Cardiac muscle cell (in vitro differentiated cells and primary cell): ENCODE results near the gene ANKRA2. TPM values are rescaled to one million over a fixed set of nuclear protein-coding genes. Genes with fewer than 3 reads are reported as not detected.

ENCODE experiments used
- DNase-seq, 2 donors: peaks; one replicate each; pipeline versions ENCODE4 v3.0.0 to v3.0.0-alpha.2; 2010 to 2017; ENCODE audit warnings: low read depth in 1 of 2, low spot score in 1 of 2
- H3K27ac ChIP-seq: fragments of 200-600 bp; sonication (generic); 2 replicates; pipeline ENCODE4 v1.5.1; 2016
- H3K27me3 ChIP-seq: fragments of 200-600 bp; sonication (generic); 2 replicates; pipeline ENCODE4 v1.6.0; 2016; ENCODE audit warnings: control low read depth
- H3K36me3 ChIP-seq: fragments of 200-600 bp; sonication (generic); 2 replicates; pipeline ENCODE4 v1.5.1; 2016; ENCODE audit warnings: control low read depth
- H3K4me1 ChIP-seq: fragments of 200-600 bp; sonication (generic); 2 replicates; pipeline ENCODE4 v1.8.1; 2017; ENCODE audit warnings: low read depth, mild to moderate bottlenecking, mixed run types
- H3K4me3 ChIP-seq: fragments of 200-600 bp; sonication (generic); 2 replicates; pipeline ENCODE4 v1.5.1; 2016; ENCODE audit warnings: mild to moderate bottlenecking
- H3K9me3 ChIP-seq: fragments of 200-600 bp; sonication (generic); 2 replicates; pipeline ENCODE4 v1.5.1; 2017; ENCODE audit warnings: low read depth, mild to moderate bottlenecking, control low read depth
- polyA plus RNA-seq: library from polyadenylated mRNA; unstranded; fragments of >200 nt; fragmentation: Nextera tagmentation; extraction: Ambion mirVana; gene quantifications from 2 replicates; pipeline ENCODE4 v1.2.1, GENCODE V29; 2016
- total RNA-seq: library from RNA; depleted of rRNA; stranded (reverse); fragments of >200 nt; gene quantifications from 2 replicates; pipeline ENCODE4 v1.2.3, GENCODE V29; 2016
- TF ChIP-seq, protein P1 (sequence below): IDR thresholded peaks from 2 replicates; pipeline ENCODE4 v1.5.1; 2012; ENCODE audit warnings: low read depth, mild to moderate bottlenecking, low read length

The ANKRA2 gene
- total and polyA plus RNA-seq, 2 experiments from 2014 or later: 32.0 to 39.5 TPM

GRCh38 chr5:73605223-73606087, 40.0 kb upstream of the ANKRA2 start:
- Histone ChIP-seq H3K36me3 (no peaks in the 10 kb centered on the region), H3K4me3 (no peak overlapping the region), H3K9me3 (no peaks in the 10 kb centered on the region), H3K27ac (no peak overlapping the region), H3K4me1 (no peaks in the 10 kb centered on the region), H3K27me3 (peaks cover 17% of the 10 kb centered on the region)
- no peak for DNase-seq
- TF ChIP-seq, protein P1, sequence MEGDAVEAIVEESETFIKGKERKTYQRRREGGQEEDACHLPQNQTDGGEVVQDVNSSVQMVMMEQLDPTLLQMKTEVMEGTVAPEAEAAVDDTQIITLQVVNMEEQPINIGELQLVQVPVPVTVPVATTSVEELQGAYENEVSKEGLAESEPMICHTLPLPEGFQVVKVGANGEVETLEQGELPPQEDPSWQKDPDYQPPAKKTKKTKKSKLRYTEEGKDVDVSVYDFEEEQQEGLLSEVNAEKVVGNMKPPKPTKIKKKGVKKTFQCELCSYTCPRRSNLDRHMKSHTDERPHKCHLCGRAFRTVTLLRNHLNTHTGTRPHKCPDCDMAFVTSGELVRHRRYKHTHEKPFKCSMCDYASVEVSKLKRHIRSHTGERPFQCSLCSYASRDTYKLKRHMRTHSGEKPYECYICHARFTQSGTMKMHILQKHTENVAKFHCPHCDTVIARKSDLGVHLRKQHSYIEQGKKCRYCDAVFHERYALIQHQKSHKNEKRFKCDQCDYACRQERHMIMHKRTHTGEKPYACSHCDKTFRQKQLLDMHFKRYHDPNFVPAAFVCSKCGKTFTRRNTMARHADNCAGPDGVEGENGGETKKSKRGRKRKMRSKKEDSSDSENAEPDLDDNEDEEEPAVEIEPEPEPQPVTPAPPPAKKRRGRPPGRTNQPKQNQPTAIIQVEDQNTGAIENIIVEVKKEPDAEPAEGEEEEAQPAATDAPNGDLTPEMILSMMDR: no peak

- H3K4me3 ChIP-seq: no peak overlapping the region
- H3K36me3 ChIP-seq: no peaks in the 10 kb centered on the region
- H3K27ac ChIP-seq: no peak overlapping the region
- H3K27me3 ChIP-seq: peaks cover 17% of the 10 kb centered on the region
- TF ChIP-seq, protein P1: no peak
- no peak for DNase-seq
- no peaks in the 10 kb centered on the region for H3K4me1 ChIP-seq
- H3K9me3 ChIP-seq: no peaks in the 10 kb centered on the region
Observed at GRCh38 chr5:73603998-73604397, 38.6 kb upstream of the ANKRA2 start.

DNA sequence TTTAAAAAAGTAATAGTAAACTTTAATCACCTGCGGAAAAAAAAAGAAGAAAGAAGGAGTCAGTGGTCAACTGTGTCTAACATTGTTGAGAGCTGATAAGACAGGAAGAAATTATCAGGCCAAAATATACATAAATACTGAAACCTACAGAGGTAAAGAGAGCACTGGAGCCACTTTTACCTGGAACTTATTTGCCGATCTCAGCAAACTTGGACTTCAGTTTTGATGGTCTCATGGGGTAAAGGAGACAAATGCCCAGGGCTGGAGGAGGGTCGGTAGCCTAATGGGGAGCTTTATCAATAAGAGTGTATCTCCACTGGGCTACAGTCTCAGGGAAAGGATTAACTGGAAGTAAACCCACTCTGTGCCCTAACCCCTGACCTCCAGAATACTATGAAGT, 33.9 kb upstream of the ANKRA2 start:
- Histone ChIP-seq H3K27me3 (no peaks in the 10 kb centered on the region), H3K9me3 (no peaks in the 10 kb centered on the region), H3K27ac (no peak overlapping the region), H3K4me3 (no peak overlapping the region), H3K36me3 (no peaks in the 10 kb centered on the region), H3K4me1 (no peaks in the 10 kb centered on the region)
- DNase-seq: no peak
- TF ChIP-seq, protein P1: no peak

GRCh38 chr5:73596705-73597328, 31.4 kb upstream of the ANKRA2 start:
- Histone ChIP-seq H3K4me1 (no peaks in the 10 kb centered on the region), H3K36me3 (no peaks in the 10 kb centered on the region), H3K27ac (no peak overlapping the region), H3K9me3 (no peaks in the 10 kb centered on the region), H3K4me3 (no peak overlapping the region), H3K27me3 (no peaks in the 10 kb centered on the region)
- TF ChIP-seq, protein P1: peak; percentile 61
- DNase-seq: peak; percentile 47 to 51

- Histone ChIP-seq H3K27me3 (no peaks in the 10 kb centered on the region), H3K9me3 (no peaks in the 10 kb centered on the region), H3K4me3 (no peak overlapping the region), H3K4me1 (no peaks in the 10 kb centered on the region), H3K36me3 (no peaks in the 10 kb centered on the region), H3K27ac (no peak overlapping the region)
- TF ChIP-seq, protein P1: no peak
- DNase-seq: no peak
Observed at GRCh38 chr5:73592551-73592950, 27.1 kb upstream of the ANKRA2 start.
